ENCODE data around the gene ANAPC4. TPM values are rescaled to one million over a fixed set of nuclear protein-coding genes. Genes with fewer than 3 reads are reported as not detected.
A peak's percentile ranks its signal among the peaks of the same experiment; 100 is the strongest.

The ANAPC4 gene
- total and polyA plus RNA-seq, 4 experiments from 2014 or later, result 22.2 to 63.7 (median 44.7) TPM

- no peak overlapping the region for H3K4me3 ChIP-seq (ENCODE audit: low read length in 2 of 2)
- ChIA-PET CTCF (ENCODE audit: partially characterized antibody) (interaction anchor here (1.9 kb wide), 1 partner anchor 324 kb away, joined by 4 read pairs; no protein-coding TSS in a partner anchor), POLR2A (ENCODE audit: partially characterized antibody) (no interaction called here)
- H3K27me3 ChIP-seq (ENCODE audit: insufficient read depth, low read length), result no peaks in the 10 kb centered on the region
- Mint-ChIP-seq H3K9me3 (peaks cover 0 to 9% (median 6%) of the 10 kb centered on the region in 8 donors), H3K27ac (no peak overlapping the region), H3K4me1 (no peaks in the 10 kb centered on the region), H3K36me3 (no peaks in the 10 kb centered on the region), H3K4me3 (no peak overlapping the region), H3K27me3 (no peaks in the 10 kb centered on the region)
- no peak for DNase-seq
- intact Hi-C loops (cut with micrococcal nuclease), result no loop called here
- no peaks in the 10 kb centered on the region for H3K36me3 ChIP-seq (ENCODE audit: insufficient read depth, low read length)
- H3K9me3 ChIP-seq (ENCODE audit: control insufficient read depth in 1 of 2, low read length in 2 of 2), result no peaks in the 10 kb centered on the region
- no peaks in the 10 kb centered on the region for H3K4me1 ChIP-seq (ENCODE audit: insufficient read depth, low read length)
- no peak overlapping the region for H3K27ac ChIP-seq (ENCODE audit: low read depth, low read length)
These were observed 66.8 kb downstream of the ANAPC4 start for GRCh38 chr4:25443851-25444250.

DNA sequence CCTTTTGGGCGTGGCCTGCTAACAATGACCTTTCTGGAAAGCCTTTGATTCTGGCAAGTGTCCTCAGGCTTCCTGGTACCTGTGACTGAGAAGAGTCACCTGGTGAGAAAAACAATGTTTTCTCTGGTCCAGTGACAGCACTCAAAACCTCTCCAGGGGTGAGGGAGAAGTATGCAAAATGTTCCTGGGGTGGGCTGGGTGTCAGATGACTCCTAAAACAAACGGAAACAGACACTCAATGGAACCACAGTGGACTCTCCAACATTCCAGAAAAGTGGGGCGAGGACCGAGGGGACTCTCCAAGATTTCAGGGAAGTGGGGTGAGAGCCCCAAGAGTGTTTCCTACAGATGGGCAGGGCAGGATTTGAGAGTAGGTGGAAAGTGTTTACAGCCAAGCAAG, 69.5 kb downstream of the ANAPC4 start:
- Mint-ChIP-seq H3K9me3 (peaks cover 0 to 4% (median 0%) of the 10 kb centered on the region in 8 donors), H3K36me3 (no peaks in the 10 kb centered on the region), H3K27me3 (no peaks in the 10 kb centered on the region), H3K4me1 (no peaks in the 10 kb centered on the region), H3K4me3 (no peak overlapping the region), H3K27ac (no peak overlapping the region)
- CTCF ChIA-PET (ENCODE audit: partially characterized antibody), result no interaction called here
- Histone ChIP-seq H3K36me3 (ENCODE audit: insufficient read depth, low read length) (no peaks in the 10 kb centered on the region), H3K4me3 (ENCODE audit: low read length in 2 of 2) (no peak overlapping the region), H3K4me1 (ENCODE audit: insufficient read depth, low read length) (no peaks in the 10 kb centered on the region), H3K27ac (ENCODE audit: low read depth, low read length) (no peak overlapping the region), H3K27me3 (ENCODE audit: insufficient read depth, low read length) (no peaks in the 10 kb centered on the region), H3K9me3 (ENCODE audit: control insufficient read depth in 1 of 2, low read length in 2 of 2) (no peaks in the 10 kb centered on the region)
- intact Hi-C loops (cut with micrococcal nuclease), result no loop called here
- DNase-seq, result no peak
- POLR2A ChIA-PET (ENCODE audit: partially characterized antibody), result no interaction called here

- H3K36me3 Mint-ChIP-seq, result no peaks in the 10 kb centered on the region
- H3K27ac Mint-ChIP-seq, result no peak overlapping the region
- peaks cover 0 to 4% (median 0%) of the 10 kb centered on the region in 8 donors for H3K9me3 Mint-ChIP-seq
- H3K27me3 ChIP-seq (ENCODE audit: insufficient read depth, low read length), result no peaks in the 10 kb centered on the region
- H3K27me3 Mint-ChIP-seq, result no peaks in the 10 kb centered on the region
- no peaks in the 10 kb centered on the region for H3K36me3 ChIP-seq (ENCODE audit: insufficient read depth, low read length)
- intact Hi-C loops (cut with micrococcal nuclease), result no loop called here
- no peak overlapping the region for H3K4me3 ChIP-seq (ENCODE audit: low read length in 2 of 2)
- ChIA-PET CTCF (ENCODE audit: partially characterized antibody) (interaction anchor here (1.4 kb wide), 1 partner anchor 9 kb away, joined by 5 read pairs; no protein-coding TSS in a partner anchor), POLR2A (ENCODE audit: partially characterized antibody) (no interaction called here)
- peaks cover 0 to 2% (median under 1%) of the 10 kb centered on the region in 4 donors for H3K4me1 Mint-ChIP-seq
- no peaks in the 10 kb centered on the region for H3K4me1 ChIP-seq (ENCODE audit: insufficient read depth, low read length)
- H3K4me3 Mint-ChIP-seq, result no peak overlapping the region
- no peak for DNase-seq
- no peak overlapping the region for H3K27ac ChIP-seq (ENCODE audit: low read depth, low read length)
- H3K9me3 ChIP-seq (ENCODE audit: control insufficient read depth in 1 of 2, low read length in 2 of 2), result no peaks in the 10 kb centered on the region
These were observed 71.5 kb downstream of the ANAPC4 start for GRCh38 chr4:25448379-25449109.

GRCh38 chr4:25449270-25449669, 72.2 kb downstream of the ANAPC4 start:
- H3K36me3 ChIP-seq (ENCODE audit: insufficient read depth, low read length), result no peaks in the 10 kb centered on the region
- no peak overlapping the region for H3K27ac ChIP-seq (ENCODE audit: low read depth, low read length)
- H3K4me1 Mint-ChIP-seq, result peaks cover 0 to 4% (median under 1%) of the 10 kb centered on the region in 4 donors
- no peaks in the 10 kb centered on the region for H3K4me1 ChIP-seq (ENCODE audit: insufficient read depth, low read length)
- H3K36me3 Mint-ChIP-seq, result no peaks in the 10 kb centered on the region
- H3K27ac Mint-ChIP-seq, result no peak overlapping the region
- no peaks in the 10 kb centered on the region for H3K27me3 ChIP-seq (ENCODE audit: insufficient read depth, low read length)
- H3K4me3 ChIP-seq (ENCODE audit: low read length in 2 of 2), result no peak overlapping the region
- intact Hi-C loops (cut with micrococcal nuclease), result no loop called here
- H3K4me3 Mint-ChIP-seq, result no peak overlapping the region
- DNase-seq, result no peak
- H3K9me3 Mint-ChIP-seq, result peaks cover 0 to 4% (median 0%) of the 10 kb centered on the region in 8 donors
- H3K27me3 Mint-ChIP-seq, result no peaks in the 10 kb centered on the region
- POLR2A ChIA-PET (ENCODE audit: partially characterized antibody), result no interaction called here
- H3K9me3 ChIP-seq (ENCODE audit: control insufficient read depth in 1 of 2, low read length in 2 of 2), result no peaks in the 10 kb centered on the region
- CTCF ChIA-PET (ENCODE audit: partially characterized antibody), result interaction anchor here (1.4 kb wide), 1 partner anchor 10 kb away, joined by 5 read pairs; no protein-coding TSS in a partner anchor

GRCh38 chr4:25449688-25450087, 72.6 kb downstream of the ANAPC4 start:
- Mint-ChIP-seq H3K36me3 (no peaks in the 10 kb centered on the region), H3K9me3 (peaks cover 0 to 4% (median 0%) of the 10 kb centered on the region in 8 donors), H3K27me3 (no peaks in the 10 kb centered on the region), H3K4me3 (no peak overlapping the region), H3K4me1 (peaks cover 0 to 4% (median under 1%) of the 10 kb centered on the region in 4 donors), H3K27ac (peak overlapping the region in 1 of 7 donors; percentile 65)
- intact Hi-C loops (cut with micrococcal nuclease), result no loop called here
- Histone ChIP-seq H3K9me3 (ENCODE audit: control insufficient read depth in 1 of 2, low read length in 2 of 2) (no peaks in the 10 kb centered on the region), H3K36me3 (ENCODE audit: insufficient read depth, low read length) (no peaks in the 10 kb centered on the region), H3K4me1 (ENCODE audit: insufficient read depth, low read length) (no peaks in the 10 kb centered on the region), H3K27ac (ENCODE audit: low read depth, low read length) (no peak overlapping the region), H3K27me3 (ENCODE audit: insufficient read depth, low read length) (no peaks in the 10 kb centered on the region), H3K4me3 (ENCODE audit: low read length in 2 of 2) (no peak overlapping the region)
- DNase-seq, result no peak
- POLR2A ChIA-PET (ENCODE audit: partially characterized antibody), result no interaction called here
- CTCF ChIA-PET (ENCODE audit: partially characterized antibody), result no interaction called here

GRCh38 chr4:25450491-25450901, 73.4 kb downstream of the ANAPC4 start:
- DNase-seq, result no peak
- ChIA-PET CTCF (ENCODE audit: partially characterized antibody) (no interaction called here), POLR2A (ENCODE audit: partially characterized antibody) (no interaction called here)
- H3K9me3 Mint-ChIP-seq, result peaks cover 0 to 4% (median 0%) of the 10 kb centered on the region in 8 donors
- H3K27me3 Mint-ChIP-seq, result no peaks in the 10 kb centered on the region
- H3K36me3 Mint-ChIP-seq, result no peaks in the 10 kb centered on the region
- H3K4me1 Mint-ChIP-seq, result peaks cover 0 to 4% (median under 1%) of the 10 kb centered on the region in 4 donors
- intact Hi-C loops (cut with micrococcal nuclease), result no loop called here
- no peak overlapping the region for H3K27ac Mint-ChIP-seq
- Histone ChIP-seq H3K9me3 (ENCODE audit: control insufficient read depth in 1 of 2, low read length in 2 of 2) (no peaks in the 10 kb centered on the region), H3K4me3 (ENCODE audit: low read length in 2 of 2) (no peak overlapping the region), H3K4me1 (ENCODE audit: insufficient read depth, low read length) (no peaks in the 10 kb centered on the region), H3K27ac (ENCODE audit: low read depth, low read length) (no peak overlapping the region), H3K27me3 (ENCODE audit: insufficient read depth, low read length) (no peaks in the 10 kb centered on the region), H3K36me3 (ENCODE audit: insufficient read depth, low read length) (no peaks in the 10 kb centered on the region)
- no peak overlapping the region for H3K4me3 Mint-ChIP-seq

DNA sequence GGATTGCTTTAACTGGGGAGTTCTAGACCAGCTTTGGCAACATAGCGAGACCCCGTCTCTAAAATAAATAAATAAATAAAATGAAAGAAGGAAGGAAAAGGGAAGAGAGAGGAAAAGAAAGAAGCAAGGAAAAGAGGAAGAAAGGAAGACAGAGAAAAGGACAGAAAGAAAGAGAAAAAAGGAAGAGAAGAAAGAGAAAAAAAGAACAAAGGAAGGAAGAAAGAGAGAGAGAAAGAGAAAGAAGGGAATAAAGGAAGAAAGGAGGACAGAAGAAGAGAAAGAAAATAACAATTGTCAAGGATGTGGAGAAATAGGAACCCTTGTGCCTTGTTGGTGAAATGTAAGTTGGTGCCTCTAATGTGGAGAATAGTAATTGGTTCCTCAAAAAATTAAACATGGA, 74.6 kb downstream of the ANAPC4 start:
- Histone ChIP-seq H3K27ac (ENCODE audit: low read depth, low read length) (no peak overlapping the region), H3K36me3 (ENCODE audit: insufficient read depth, low read length) (no peaks in the 10 kb centered on the region), H3K9me3 (ENCODE audit: control insufficient read depth in 1 of 2, low read length in 2 of 2) (no peaks in the 10 kb centered on the region), H3K4me3 (ENCODE audit: low read length in 2 of 2) (no peak overlapping the region), H3K27me3 (ENCODE audit: insufficient read depth, low read length) (no peaks in the 10 kb centered on the region), H3K4me1 (ENCODE audit: insufficient read depth, low read length) (no peaks in the 10 kb centered on the region)
- H3K27ac Mint-ChIP-seq, result peak overlapping the region in 1 of 7 donors; percentile 50
- intact Hi-C loops (cut with micrococcal nuclease), result no loop called here
- H3K4me3 Mint-ChIP-seq, result no peak overlapping the region
- H3K9me3 Mint-ChIP-seq, result peaks cover 0 to 4% (median 0%) of the 10 kb centered on the region in 8 donors
- H3K27me3 Mint-ChIP-seq, result no peaks in the 10 kb centered on the region
- DNase-seq, result no peak
- peaks cover 0 to 4% (median under 1%) of the 10 kb centered on the region in 4 donors for H3K4me1 Mint-ChIP-seq
- POLR2A ChIA-PET (ENCODE audit: partially characterized antibody), result no interaction called here
- no peaks in the 10 kb centered on the region for H3K36me3 Mint-ChIP-seq
- CTCF ChIA-PET (ENCODE audit: partially characterized antibody), result no interaction called here

Data from CD4-positive, alpha-beta memory T cell (primary cell).